ENCODE measurements around the gene B9D1. TPM values are rescaled to one million over a fixed set of nuclear protein-coding genes. Genes with fewer than 3 reads are reported as not detected.
A peak's percentile ranks its signal among the peaks of the same experiment; 100 is the strongest.

Gene B9D1
- polyA plus RNA-seq, 1 experiment = 55.8 TPM

DNA sequence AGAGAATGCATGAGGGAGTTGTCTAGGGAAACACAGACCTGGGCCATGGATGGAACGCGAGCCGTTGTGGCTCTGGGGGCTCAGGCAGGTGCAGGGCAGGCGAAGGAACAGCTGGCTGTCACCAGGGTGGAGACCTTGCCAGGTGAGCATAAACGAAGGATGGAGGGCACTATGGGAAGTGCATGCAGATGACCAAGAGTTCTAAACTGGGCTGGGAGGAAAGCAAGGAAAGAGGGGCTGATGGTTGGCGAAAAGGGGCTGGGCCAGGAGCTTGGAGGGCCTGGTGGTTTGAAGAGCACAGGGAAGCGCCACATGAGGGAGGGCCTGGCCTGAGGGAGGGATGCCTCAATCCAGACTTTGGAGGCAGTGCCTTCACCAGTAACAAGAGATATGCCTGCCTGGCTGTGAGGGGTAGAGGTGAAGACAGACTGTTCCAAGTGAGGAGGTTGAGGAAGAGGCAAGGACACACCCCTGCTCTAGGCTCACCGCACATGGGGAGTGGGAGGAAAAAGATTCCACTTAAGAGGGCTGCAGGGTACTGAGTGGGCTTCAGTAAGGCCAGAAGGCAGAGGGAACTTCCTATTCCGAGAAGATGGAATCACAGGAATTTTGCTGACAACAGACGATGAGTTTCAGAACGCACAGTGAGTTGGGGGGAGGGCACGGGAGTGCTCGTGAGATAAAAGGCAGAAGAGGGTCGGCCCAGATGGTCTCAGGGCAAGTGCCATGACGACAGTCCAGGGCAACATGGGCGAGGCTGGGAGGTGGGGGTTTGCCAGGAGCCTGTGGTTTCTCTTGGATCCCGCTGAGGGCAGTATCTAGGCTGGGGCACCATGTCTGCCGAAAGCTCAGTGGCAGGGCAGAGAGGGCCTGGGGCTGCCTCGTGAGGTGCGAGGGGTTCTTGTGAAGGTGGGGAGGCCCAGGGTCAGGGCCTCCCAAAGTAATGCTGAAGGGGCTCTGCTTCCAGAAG is 20.6 kb downstream of the B9D1 start:
- ChIA-PET CTCF (interaction anchor here (0.6 to 1.3 kb wide), 6 partner anchors 9 to 487 kb away, joined by 3 to 5 read pairs (median 3); no protein-coding TSS in a partner anchor), POLR2A (no interaction called here)
- no peaks in the 10 kb centered on the region for H3K27me3 ChIP-seq (ENCODE audit: control insufficient read depth, insufficient read depth, low read length)
- DNase-seq (ENCODE audit: low read depth) = no peak
- TF ChIP-seq, protein P1, sequence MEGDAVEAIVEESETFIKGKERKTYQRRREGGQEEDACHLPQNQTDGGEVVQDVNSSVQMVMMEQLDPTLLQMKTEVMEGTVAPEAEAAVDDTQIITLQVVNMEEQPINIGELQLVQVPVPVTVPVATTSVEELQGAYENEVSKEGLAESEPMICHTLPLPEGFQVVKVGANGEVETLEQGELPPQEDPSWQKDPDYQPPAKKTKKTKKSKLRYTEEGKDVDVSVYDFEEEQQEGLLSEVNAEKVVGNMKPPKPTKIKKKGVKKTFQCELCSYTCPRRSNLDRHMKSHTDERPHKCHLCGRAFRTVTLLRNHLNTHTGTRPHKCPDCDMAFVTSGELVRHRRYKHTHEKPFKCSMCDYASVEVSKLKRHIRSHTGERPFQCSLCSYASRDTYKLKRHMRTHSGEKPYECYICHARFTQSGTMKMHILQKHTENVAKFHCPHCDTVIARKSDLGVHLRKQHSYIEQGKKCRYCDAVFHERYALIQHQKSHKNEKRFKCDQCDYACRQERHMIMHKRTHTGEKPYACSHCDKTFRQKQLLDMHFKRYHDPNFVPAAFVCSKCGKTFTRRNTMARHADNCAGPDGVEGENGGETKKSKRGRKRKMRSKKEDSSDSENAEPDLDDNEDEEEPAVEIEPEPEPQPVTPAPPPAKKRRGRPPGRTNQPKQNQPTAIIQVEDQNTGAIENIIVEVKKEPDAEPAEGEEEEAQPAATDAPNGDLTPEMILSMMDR (IDR thresholded peaks at IDR 0.05; ENCODE audit: insufficient read depth, low read depth, low read length) = 0 out of 2 replicates have a peak, but pooled peaks have one; percentile 12
- peaks cover 2% of the 10 kb centered on the region; the same call in 1 of the 2 replicates for H3K36me3 ChIP-seq (ENCODE audit: control insufficient read depth, insufficient read depth, low read length)
- H3K4me3 ChIP-seq (ENCODE audit: low read depth, low read length) = no peak overlapping the region

DNA sequence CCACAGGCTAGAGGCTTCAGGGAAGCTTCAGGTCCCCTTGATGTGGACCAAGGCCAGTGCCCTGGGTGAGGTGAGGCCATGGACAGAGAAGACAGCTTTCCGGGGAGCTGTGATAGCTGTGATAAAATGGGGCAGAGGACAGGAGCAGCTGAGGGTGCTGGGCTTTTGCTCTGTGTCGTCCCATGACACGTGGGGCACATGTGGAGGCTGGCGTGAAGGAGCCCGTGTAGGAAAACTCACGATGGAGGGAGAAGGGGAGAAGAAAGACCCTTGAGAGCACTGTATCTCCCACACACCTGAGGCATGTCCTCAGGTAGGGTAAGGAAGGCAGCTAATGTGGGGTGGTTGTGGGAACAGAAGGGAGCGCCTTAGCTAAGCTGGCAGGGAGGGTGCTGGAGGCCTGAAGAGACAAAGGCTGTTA is 21.3 kb downstream of the B9D1 start:
- Histone ChIP-seq H3K36me3 (ENCODE audit: control insufficient read depth, insufficient read depth, low read length) (peaks cover 3% of the 10 kb centered on the region; the same call in 1 of the 2 replicates), H3K27me3 (ENCODE audit: control insufficient read depth, insufficient read depth, low read length) (no peaks in the 10 kb centered on the region), H3K4me3 (ENCODE audit: low read depth, low read length) (no peak overlapping the region)
- TF ChIP-seq, protein P1 (IDR thresholded peaks at IDR 0.05; ENCODE audit: insufficient read depth, low read depth, low read length) = no peak
- POLR2A ChIA-PET = no interaction called here
- CTCF ChIA-PET = interaction anchor here (0.7 to 1.3 kb wide), 5 partner anchors 8 to 403 kb away, joined by 3 read pairs; no protein-coding TSS in a partner anchor
- no peak for DNase-seq (ENCODE audit: low read depth)

DNA sequence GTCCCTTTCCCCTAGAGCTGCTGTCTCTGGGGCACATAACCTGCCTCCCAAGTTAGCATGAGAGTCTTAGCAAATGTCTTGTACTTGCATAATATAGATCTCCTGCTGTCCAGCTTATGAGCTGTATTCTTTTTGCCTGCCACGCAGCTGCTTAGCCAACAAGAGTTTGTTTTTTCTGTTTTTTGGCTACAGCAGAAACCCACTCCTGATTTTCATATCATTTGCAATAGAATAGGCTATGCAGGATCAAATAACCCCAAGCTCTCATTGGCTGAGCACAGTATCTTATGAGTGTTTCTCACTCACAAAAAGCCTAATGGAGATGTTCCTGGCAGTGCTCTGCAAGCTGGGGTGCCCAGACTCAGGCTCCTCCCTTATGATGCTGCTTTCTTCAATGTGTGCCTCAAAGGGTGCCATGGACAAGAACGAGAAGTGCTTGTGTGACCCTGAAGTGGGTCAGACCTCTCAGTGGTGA is 23.1 kb downstream of the B9D1 start:
- H3K36me3 ChIP-seq (ENCODE audit: control insufficient read depth, insufficient read depth, low read length) = peaks cover 3% of the 10 kb centered on the region
- no peak overlapping the region for H3K4me3 ChIP-seq (ENCODE audit: low read depth, low read length)
- ChIA-PET CTCF (interaction anchor here (0.9 to 1.8 kb wide), 4 partner anchors 10 to 424 kb away, joined by 3 to 9 read pairs (median 3); no protein-coding TSS in a partner anchor), POLR2A (no interaction called here)
- H3K27me3 ChIP-seq (ENCODE audit: control insufficient read depth, insufficient read depth, low read length) = no peaks in the 10 kb centered on the region
- TF ChIP-seq, protein P1 (IDR thresholded peaks at IDR 0.05; ENCODE audit: insufficient read depth, low read depth, low read length) = no peak
- DNase-seq (ENCODE audit: low read depth) = no peak

DNA sequence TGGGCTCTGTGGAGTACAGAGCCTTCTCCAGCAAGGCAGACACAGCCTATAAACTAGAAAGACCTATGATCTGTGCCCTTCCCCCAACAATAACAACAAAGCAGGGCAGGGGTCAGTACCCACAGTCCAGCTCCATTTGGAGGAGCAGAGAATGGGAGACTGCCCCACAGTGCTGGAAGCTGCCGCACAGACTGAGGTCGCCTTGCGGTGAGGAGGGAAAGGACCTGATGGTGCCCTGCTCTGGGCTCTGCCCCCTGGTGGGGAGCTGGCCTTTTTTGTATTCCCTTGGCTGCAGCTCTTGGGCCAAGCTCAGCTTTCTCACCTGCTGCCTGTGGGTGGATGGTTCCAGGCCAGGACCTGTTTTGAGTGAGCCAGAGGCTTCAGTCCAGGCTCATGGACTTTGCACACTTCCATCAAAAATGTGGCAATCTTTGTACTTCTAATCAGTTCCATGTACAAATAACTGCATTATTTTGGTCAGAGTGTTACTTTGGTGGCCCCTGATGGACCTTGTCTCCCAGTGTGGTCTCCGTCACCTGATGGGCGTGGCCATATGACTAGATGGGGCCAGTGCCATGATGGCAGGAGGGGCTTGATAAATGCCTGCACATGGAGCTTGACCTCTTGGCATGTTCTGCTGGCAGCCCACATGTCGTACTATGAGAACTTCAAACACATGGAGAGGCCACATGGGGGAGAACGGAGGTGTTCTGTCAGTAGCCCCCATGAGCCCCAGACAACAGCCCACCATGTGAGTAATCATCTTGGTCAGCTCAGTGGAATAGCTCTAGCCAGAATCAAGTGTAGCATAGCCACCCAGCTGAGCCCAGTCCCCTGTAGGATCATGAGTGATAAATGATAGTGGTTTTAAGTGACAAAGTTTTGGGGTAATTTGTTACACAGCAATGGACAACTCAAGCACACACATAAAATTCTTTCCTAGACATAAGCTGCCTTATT is 24.2 kb downstream of the B9D1 start:
- POLR2A ChIA-PET = no interaction called here
- Histone ChIP-seq H3K36me3 (ENCODE audit: control insufficient read depth, insufficient read depth, low read length) (peaks cover 9% of the 10 kb centered on the region), H3K4me3 (ENCODE audit: low read depth, low read length) (no peak overlapping the region), H3K27me3 (ENCODE audit: control insufficient read depth, insufficient read depth, low read length) (no peaks in the 10 kb centered on the region)
- CTCF ChIA-PET = interaction anchor here (0.6 to 1.8 kb wide), 8 partner anchors 9 to 109 kb away, joined by 3 to 9 read pairs (median 4); no protein-coding TSS in a partner anchor
- TF ChIP-seq, protein P1 (IDR thresholded peaks at IDR 0.05; ENCODE audit: insufficient read depth, low read depth, low read length) = peak; percentile 54
- DNase-seq (ENCODE audit: low read depth) = no peak
